ENCODE measurements around the gene PAX3.

The PAX3 gene

DNA sequence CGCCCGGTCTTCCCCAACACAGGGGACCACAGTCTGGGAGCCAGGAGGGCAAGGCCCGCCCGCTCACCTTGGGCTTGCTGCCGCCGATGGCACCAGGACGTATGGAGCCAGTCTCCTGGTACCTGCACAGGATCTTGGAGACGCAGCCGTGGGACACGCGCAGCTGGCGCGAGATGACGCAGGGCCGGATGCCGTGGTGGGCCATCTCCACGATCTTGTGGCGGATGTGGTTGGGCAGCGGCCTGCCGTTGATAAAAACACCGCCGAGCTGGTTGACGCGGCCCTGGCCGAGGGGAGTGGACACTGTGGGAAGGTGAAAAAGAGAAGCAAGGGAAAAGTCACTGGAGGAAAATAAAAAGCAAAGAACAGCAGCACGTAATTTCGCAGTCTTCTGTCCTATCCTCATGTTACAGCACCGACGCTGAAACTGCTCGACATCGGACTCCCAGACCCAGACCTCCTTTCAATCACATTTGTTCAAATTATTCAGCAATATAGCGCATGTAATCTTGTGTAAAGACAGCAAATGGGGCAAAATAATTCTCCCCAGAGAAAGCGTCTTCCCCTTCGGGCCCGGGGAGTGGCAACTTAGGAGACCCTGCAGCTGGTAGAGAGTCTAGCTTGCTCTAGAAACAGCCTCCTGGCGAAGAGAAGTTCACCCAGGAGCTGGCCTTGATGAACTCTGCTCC lies 1.7 kb downstream of the PAX3 start:
- DNase-seq (ENCODE audit: low spot score), result no peak

DNA sequence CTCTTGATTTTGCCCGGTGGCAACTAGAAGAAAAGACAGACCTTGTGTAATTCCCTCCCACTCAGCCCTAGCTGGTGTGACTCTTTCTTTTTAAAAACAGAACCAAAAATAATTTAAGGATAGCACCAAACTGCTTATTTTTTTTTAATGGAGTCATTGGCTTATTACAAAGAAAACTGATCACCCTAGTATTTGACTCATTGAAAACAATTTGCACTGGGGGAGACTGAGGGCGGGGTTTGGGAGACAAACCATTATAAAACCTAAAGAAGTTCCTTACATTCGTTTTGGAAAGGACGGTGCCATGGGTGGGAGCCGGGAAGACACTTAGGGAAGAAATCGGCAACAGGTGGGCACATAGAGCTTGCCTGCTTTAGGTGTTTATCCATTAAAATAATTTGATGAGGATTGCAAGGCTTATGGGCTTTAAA lies 2.5 kb downstream of the PAX3 start:
- no peak for DNase-seq (ENCODE audit: low spot score)

DNA sequence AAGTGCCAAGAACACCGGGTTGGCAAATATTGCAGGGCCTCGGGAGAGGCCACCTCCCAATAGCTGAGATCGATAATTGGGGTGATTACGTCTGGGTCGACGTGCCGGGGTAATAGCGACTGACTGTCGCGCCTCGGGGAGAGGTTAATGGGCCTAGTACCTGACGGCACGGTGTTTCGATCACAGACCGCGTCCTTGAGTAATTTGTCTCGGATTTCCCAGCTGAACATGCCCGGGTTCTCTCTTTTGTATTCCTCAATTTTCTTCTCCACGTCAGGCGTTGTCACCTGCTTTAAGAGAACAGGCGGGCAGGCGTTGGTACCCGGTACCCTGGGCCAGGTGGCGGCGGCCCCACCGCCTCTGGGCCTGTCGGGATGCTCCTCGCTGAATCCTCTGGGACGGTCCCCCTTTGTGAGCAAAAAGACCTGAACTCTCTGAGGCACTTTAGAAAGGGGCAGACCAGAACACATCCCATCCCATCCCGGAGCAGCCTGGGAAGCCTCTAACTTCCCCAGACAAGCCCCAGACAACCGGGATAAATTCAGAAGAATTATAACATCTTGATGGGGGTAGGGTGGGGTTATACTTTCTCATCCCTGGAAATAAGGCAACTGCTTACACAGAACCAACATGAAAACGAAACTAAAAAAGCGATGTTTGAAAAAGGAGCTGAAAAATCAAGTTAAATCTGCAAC lies 3.3 kb downstream of the PAX3 start:
- no peak for DNase-seq (ENCODE audit: low spot score)

GRCh38 chr2:222294996-222295367 lies 3.8 kb downstream of the PAX3 start:
- no peak for DNase-seq (ENCODE audit: low spot score)

DNA sequence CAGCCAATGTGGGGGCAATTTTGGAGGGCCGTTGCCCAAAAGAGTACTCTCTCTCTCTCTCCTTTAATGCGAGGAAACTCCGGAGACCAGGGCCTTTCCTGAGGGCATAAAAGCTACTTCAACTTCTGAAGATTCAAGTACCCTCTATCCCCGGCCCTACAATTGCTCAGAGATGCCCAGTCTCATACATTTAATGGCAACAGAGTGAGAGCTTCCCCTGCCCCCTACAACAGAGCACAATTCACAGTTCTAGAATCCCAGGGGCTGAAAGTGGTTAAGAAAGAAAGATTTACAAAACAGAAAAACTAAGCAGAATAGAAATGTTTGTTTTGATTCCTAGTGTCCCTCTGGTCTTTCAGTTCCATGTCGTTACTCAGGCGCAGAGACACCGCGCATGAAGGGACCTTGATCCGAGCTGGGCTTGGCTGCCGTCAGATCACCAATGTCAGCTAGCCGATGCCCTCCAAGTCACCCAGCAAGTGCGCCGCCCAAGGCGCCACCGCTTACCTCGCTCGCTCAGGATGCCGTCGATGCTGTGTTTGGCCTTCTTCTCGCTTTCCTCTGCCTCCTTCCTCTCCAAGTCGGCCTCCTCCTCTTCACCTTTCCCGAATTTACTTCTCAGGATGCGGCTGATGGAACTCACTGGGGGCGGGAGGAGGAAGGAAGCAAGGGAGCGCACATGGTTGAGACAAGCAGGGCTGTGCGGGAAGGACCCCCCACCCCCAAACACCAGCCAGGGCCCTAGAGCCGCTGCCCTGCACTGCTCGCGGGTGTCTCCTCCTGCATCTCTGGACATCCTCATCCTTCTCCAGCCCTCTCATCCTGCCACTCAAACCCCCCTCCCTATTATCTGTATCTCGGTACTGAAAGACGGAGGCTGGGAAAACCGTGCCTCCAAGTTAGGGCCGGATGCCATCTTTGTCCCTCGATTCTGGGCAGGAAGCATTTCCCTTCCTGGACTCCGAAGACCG lies 4.9 kb downstream of the PAX3 start:
- DNase-seq (ENCODE audit: low spot score), result no peak

GRCh38 chr2:222292149-222293134 lies 6.4 kb downstream of the PAX3 start:
- no peak for DNase-seq (ENCODE audit: low spot score)

- DNase-seq (ENCODE audit: low spot score), result no peak
Observed at GRCh38 chr2:222291485-222291841, 7.3 kb downstream of the PAX3 start.

- DNase-seq (ENCODE audit: low spot score), result no peak
Observed at GRCh38 chr2:222290736-222291484, 7.9 kb downstream of the PAX3 start.

- no peak for DNase-seq (ENCODE audit: low spot score)
Observed at GRCh38 chr2:222290401-222290735, 8.4 kb downstream of the PAX3 start.

DNA sequence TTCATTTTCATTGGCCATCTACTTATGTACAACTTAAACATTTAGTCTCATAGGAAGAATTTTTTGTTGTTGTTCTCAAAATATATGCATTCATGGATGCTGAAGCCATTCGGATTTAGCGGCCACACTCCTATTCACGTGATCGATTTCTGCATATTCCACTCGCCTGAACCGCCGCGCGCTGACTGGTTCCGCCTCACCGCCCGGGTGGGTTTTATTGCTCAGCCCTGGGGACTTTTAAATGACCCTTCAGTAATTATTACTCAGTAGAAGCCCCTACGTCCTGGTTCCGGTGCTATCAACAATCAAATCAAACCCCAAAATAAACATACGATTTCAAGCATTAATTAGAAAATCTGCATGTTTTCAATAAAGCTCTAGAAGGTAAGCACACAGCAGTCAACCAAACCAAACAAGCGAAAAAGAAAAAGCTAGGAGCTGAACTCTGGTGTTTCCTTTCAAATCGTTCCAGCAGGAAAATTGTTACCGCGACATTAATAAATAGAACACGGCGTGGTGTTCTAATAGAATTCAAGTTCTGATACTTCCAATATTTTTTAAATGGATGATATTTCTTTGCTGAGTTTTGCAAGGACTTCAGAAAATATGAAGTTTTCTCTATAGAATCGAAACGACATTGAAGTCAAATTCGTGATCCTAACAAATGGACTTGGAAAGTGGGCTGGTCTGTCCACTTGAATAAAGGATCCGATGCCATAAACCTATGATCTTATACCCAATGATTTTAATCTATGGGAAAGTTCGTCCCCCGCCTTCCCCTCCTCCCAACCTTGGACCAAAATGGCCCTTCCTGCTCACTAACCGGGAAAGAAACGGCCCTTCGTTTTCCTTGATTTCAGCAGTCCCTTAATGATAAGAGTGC lies 9.3 kb downstream of the PAX3 start:
- no peak for DNase-seq (ENCODE audit: low spot score)

DNA sequence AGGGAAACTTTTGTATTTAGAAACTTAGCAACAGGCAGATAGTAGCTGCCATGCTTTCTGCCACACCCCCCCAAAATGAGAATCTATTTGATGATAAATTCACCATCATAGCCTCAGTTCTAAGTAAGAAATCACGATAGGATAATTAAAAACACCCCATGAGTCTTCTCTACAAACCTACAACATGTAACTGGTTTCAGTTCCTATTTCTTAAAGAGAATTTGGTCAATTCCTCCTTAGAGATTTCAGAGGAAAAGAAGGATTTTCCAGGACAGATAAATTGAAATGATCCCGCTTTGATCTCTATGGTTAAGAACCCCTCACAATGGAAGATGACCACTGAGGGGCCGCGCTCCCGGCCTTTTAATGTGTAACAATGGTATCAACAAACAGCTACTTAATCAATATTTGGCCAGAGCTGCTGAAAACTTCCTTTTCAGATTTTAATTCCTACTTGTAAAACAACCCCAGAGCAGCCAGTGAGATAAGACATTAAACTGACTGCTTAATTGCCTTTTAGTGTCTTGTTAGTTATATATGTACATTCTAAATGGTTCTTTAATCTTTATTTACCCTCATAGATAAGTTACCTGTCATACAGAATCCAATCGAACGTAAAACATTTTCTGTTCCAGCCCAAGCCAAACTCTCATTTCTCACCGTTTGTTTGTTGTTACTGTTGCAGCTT lies 10.1 kb downstream of the PAX3 start:
- no peak for DNase-seq (ENCODE audit: low spot score)

DNA sequence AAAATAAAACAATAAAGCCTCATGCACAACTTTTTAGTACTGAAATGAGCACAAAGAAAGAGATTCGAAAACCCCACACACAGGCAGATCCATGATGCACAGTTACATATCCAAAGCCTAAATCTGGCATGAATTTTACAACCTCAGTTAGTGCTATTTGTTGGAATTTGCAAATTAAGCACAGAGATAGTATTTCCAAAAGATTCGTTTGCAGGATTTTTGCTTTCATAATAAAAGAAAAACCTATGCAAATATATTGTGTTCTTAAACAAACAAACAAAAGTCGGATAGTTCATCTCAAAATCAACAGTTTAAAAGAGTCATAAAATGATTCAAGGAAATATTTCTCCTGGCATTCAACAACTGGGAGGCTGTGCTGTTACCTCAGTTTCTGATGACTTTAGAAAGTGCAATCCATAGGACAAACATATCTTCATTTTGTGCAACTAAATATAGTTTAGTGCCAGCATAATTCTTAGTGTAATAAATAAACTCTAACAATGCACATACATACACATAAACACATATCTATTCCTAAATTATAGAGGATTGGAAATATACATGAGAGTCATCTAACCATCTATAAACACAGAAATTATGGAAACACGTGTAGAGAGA lies 10.8 kb downstream of the PAX3 start:
- no peak for DNase-seq (ENCODE audit: low spot score)

DNA sequence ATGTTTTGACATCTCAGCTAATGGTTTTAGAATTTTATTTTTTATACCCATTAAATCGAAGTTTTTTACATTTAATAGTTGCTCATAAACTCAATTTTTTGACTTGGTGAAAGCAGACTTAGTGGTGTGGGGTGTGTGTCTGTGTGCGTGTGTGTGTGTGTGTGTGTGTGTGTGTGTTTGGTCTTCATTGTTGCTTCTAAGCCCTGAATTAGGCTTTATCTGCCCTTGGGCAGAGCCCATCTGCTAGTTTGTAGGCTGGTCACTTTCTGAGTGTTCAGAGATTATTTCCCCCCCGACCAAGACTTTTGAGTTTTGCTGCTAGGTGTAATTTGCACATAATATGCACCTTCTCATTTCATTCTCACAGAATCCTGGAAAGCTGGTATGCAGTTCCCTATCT lies 14.3 kb downstream of the PAX3 start:
- DNase-seq (ENCODE audit: low spot score), result no peak

GRCh38 chr2:222283634-222284033 lies 15.2 kb downstream of the PAX3 start:
- DNase-seq (ENCODE audit: low spot score), result no peak

- DNase-seq (ENCODE audit: low spot score), result no peak
Observed at GRCh38 chr2:222281506-222281905, 17.3 kb downstream of the PAX3 start.

GRCh38 chr2:222280795-222281194 lies 18.0 kb downstream of the PAX3 start:
- no peak for DNase-seq (ENCODE audit: low spot score)

GRCh38 chr2:222272446-222273015 lies 26.3 kb downstream of the PAX3 start:
- DNase-seq (ENCODE audit: low spot score), result no peak

- DNase-seq (ENCODE audit: low spot score), result no peak
Observed at GRCh38 chr2:222271854-222272253, 26.9 kb downstream of the PAX3 start.

DNA sequence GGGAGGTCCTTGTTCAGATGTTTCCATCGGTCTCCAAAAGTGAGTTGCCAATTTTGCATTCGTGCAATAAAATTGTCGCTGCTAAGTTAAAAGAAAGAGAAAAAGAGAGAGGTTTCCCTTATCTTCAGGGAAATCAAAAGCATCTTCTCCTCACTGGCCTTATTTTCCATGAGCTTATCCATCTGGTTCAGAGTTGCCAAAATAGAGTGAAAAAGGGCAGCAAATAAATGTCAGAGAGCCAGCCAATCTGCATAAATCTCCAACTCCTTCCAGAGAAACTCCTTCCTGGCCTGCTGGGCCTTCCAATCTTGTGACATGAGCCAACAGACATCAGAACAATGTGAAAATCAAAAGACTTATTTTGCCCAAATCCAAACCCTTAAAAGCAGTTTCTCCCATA lies 28.4 kb downstream of the PAX3 start:
- no peak for DNase-seq (ENCODE audit: low spot score)

Data from kidney capillary endothelial cell (primary cell).